IPS-NIHi7 (cell line): ENCODE results near the gene RUNX2.

Source experiments
- DNase-seq: peaks from one replicate; pipeline ENCODE4 v3.0.0; 2012; ENCODE audit warnings: mixed read lengths; ENCODE audit errors: extremely low spot score

The RUNX2 gene

DNA sequence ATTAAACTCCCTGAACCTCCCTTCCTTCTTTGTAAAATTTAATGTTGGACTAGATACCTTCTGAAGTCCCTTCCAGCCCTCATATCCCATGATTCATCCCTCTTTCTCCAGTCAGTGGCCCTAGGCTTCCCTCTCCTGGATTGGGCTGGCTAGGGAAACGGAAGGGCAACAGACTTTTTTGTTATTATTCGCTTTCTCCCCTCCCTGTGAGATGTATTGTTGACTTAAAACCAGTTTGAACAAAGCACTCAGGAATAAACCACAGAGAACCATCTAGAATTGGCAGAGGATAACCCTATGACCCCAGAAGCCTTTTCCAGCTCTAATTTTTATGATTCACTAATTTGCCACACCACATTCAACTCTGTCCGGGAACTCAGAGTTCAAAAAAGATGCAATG, 289.3 kb downstream of the RUNX2 start:
- DNase-seq: no peak

- DNase-seq: no peak
These were observed 290.1 kb downstream of the RUNX2 start for GRCh38 chr6:45618259-45618658.

GRCh38 chr6:45619211-45619760, 291.2 kb downstream of the RUNX2 start:
- no peak for DNase-seq

DNA sequence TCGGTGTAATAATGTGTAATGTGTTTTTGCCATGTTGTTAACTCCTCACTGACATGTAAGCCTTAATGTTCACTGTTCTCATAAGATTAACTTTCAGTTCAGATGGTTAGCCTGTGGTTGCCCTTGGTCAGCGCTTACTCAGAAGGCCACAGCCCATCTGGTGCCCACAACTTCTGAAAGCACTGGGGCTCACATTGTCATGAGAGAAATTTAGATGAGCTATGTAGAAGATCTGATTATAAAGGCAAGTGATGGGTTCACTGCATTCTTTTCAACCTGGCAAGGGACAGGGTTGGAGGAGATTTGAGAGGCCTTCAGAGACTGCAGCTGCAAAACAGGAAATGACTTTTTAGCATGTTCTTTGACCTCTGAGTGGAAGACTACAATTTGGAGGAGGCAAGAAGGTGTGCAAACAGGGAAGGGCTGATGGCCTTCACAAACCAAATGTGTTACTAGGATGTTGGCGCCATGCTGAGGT, 291.9 kb downstream of the RUNX2 start:
- no peak for DNase-seq

DNA sequence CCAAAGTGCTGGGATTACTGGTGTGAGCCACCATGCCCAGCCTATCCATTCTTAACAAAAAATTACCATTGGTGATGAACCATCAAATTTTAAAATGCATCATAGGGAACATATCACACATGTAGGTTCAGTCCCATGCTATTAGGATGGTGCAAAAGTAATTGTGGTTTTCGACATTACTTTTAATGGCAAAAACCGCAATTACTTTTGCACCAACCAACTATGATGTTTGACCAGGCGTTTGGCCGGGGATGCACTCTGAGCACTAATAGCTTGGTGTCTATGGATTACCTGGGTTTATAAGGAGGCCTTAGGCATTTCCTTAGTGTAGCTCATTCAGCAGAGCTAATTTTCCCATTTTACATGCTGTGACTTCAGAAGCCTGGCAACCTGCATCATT, 296.1 kb downstream of the RUNX2 start:
- DNase-seq: no peak

GRCh38 chr6:45625191-45625664, 297.1 kb downstream of the RUNX2 start:
- DNase-seq: no peak

GRCh38 chr6:45626087-45626891, 298.2 kb downstream of the RUNX2 start:
- no peak for DNase-seq

DNA sequence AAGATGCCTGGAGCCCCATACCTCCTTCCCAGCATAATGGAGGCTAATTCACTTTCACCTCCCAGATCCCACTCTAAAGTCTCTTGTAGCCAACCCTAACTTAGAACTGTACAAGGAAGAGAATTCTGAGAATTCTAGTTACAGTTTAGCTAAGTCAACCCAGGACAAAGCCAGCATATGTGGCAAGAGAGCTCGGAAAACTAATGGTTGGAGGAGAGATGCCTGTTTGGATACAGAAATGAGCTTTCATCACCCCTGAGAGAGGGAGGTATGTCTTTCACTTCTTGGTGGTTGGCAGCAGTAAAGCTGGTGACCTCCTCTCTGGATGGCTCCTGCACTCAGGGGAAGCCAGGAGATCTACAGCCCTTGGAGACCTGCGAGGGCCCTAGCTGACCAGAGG, 302.2 kb downstream of the RUNX2 start:
- no peak for DNase-seq

GRCh38 chr6:45630801-45631200, 302.7 kb downstream of the RUNX2 start:
- no peak for DNase-seq

GRCh38 chr6:45631396-45631795, 303.3 kb downstream of the RUNX2 start:
- DNase-seq: no peak

GRCh38 chr6:45633272-45633908, 305.3 kb downstream of the RUNX2 start:
- no peak for DNase-seq

DNA sequence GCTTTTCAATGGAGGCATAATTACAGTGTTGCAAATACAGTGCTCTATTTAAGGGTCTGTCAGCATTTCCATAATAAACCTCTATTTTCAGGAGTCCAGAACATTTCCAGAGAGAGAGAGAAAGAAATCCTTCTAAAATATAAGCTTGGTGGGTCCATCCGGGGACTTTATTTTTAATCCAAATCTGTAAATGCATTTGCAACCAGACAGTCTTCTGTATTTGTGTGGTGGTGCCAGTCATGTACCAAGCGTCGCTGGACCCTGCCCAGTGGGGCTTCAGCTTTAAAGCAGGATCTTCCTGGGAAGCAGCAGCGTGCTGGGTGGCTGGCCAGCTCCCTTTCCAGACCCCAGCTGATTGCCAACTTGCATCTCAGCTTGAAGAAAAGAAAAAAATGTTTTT, 306.1 kb downstream of the RUNX2 start:
- no peak for DNase-seq

- no peak for DNase-seq
These were observed 307.2 kb downstream of the RUNX2 start for GRCh38 chr6:45635284-45635867.

DNA sequence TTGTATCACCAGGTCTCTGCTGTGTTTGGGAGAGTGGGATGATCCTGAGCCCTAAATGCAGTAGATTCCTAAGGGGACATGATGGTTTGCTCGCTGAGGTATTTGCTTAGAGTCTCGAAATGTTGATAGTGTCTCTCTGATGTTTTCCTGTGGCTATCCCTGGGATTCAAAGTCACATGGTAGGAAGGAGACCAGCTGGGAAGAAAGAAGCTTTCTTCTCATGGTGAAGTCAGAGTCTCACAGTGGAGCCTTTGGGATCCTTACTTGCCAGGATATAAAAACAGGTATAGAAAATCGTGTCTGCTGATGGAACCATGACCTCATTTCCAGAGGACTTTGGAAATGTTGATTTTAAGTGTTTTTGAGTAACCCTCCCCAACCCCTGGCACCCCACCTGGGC, 308.9 kb downstream of the RUNX2 start:
- no peak for DNase-seq

- DNase-seq: no peak
These were observed 309.6 kb downstream of the RUNX2 start for GRCh38 chr6:45637611-45638257.

DNA sequence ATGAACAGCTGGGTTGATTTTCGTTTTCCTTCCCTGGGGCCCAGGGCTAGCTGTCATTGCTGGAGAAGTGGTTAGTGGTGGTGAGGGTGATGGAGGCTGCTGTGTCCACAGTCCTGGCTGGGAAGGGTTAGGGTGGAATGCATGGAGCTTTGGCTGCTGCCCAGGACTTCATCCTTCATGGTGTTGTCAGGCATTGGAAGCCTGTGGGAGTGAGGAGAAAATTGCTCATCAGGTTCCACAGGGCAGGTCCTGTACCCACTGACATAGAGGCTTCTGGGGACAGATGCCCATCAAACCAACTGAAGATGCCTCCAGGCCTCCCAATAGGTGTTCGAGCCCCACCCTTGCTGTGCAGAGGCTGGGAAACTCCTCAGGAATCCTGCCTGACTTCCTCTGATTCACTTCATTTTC, 312.0 kb downstream of the RUNX2 start:
- no peak for DNase-seq

DNA sequence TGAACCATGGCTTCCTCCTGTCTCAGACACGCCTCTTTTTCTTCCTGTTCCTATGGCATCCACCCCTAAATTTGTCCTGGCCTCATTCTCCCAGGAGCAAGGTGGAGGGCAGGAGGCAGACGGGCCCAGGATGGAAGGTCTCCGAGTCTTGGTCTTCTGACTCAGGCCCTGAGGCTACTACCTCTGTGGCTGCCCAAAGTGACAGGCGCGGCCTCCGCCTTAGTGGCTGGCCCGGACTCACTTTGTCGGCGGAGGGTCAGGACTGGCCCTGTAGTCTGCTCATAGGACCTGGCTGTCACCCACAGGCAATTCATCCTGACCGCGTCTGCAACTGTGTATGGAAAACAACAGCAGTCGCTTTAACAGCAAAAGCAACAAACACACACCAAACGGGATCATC, 312.7 kb downstream of the RUNX2 start:
- DNase-seq: no peak

DNA sequence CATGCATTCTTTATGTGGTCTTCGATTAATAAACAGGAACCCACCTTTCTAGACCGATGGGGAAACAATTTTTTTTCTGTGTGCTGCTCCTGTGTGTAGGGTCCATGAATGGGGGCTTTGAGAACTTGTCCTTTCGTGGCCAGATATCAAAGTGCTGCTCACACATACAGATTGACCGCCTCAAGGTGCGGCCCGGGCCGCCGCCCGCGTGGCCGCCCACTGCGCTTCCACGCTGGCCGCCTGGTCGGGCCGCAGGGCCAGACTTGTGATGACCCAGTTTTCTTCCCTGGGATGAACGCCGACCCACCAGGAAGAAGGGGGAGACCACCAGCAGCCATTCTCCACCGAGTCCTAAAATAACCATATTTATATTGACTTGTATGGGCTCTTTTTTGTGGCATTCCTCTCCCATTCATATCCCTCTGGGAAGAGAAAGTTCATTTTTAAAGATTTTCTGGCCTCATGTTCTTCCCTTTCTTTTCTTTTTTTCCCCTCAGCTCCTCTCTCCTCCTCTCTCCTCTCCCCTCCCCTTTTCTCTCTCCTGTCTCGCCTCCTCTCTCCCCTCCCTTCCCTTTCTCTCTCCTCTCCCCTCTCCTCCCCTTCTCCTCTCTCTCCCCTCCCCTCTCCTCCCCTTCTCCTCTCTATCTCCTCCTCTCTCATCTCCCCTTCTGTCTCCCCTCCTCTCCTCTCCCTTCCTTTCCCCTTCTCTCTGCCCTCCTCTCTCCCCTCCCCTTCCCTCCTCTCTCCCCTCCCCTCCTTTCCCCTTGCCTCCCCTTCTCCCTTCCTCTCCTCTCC, 314.4 kb downstream of the RUNX2 start:
- no peak for DNase-seq

- no peak for DNase-seq
These were observed 315.0 kb downstream of the RUNX2 start for GRCh38 chr6:45643126-45643525.

- no peak for DNase-seq
These were observed 316.6 kb downstream of the RUNX2 start for GRCh38 chr6:45644720-45645119.

- no peak for DNase-seq
These were observed 317.2 kb downstream of the RUNX2 start for GRCh38 chr6:45645302-45645701.
